Stimulated activated CD8-positive, alpha-beta memory T cell treated with anti-CD3 and anti-CD28 coated beads, Interleukin-15, amount 100 ng/mL, for 1 hour (primary cell): ENCODE measurements around the gene GBE1.
A peak's percentile ranks its signal among the peaks of the same experiment; 100 is the strongest.
"Not testable (repeated sequence)": the region's sequence is repeated elsewhere in the genome, so short reads cannot be mapped to it uniquely, and the experiment has no call there.

ENCODE experiments used
- DNase-seq: peaks from one replicate; pipeline ENCODE4 v3.0.0-alpha.2; 2020; ENCODE audit warnings: low read depth

GBE1 gene

DNA sequence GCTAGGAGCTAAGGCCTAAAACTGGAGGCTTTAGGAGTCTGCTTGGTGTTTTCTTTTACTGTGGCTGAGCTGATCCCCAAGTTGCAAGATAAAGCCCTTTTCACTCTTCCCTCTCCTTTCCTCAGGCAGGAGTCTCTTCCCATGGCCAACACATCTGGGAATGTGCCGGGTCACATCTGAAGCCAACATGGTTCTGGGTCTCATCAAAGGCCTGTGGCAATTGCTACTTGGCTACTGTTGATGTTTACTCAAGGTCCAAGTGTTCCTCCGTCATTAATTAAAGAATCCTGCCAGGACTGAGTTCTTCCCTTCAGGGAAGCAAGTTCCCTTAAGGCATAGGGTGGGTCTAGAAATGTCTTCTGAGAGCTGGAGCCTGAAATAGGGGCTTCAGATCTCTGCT, 230.2 kb downstream of the GBE1 start:
- no peak for DNase-seq

DNA sequence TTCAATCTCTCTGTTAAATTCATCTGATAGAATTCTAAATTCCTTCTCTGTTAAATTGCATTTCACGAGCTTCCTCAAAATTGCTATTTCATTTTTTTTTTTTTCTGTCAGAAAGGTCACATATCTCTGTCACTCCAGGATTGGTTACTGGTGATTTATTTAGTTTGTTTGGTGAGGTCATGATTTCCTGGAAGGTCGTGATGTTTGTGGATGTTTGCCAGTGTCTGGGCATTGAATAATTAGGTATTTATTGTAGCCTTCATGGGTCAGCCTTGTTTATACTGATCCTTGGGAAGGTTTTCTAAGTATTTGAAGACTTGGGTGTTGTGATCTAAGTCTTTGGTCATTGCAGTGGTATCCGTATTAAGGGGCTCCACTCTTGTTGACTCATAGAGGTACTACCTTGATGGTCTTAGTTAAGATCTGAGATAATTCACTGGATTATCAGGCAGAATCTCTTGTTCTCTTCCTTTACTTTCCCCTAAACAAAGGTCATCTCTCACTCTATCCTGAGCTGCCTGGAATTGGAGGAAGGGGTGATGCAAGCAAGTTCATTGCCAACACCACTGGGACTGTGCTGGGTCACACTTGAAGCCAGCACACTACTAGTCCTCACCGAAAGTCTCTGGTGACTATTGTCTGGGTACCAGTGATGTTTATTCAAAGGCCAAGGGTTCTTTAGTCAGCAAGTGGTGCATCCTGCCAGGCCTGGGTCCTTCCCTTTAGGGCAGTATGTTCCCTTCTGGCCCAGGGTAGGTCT, 231.1 kb downstream of the GBE1 start:
- no peak for DNase-seq

DNA sequence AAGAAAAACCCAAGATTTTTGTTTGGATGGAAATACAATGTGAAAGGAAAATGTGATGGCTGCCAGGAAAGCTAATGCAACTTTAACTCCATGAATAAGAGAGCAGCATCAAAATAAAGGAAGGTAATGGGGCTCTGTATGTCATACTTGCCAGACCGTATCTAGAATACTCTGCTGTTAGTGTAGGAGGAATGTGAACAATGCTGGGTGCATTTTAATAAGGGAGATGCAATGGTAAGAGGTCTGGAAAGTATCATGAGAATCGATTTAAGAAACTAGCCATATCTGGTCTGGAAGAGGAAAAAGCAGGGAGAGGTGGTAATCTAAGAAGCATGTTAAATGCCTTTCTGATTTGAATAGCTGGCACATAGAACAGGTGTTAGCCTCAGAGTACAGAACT, 239.6 kb downstream of the GBE1 start:
- no peak for DNase-seq

DNA sequence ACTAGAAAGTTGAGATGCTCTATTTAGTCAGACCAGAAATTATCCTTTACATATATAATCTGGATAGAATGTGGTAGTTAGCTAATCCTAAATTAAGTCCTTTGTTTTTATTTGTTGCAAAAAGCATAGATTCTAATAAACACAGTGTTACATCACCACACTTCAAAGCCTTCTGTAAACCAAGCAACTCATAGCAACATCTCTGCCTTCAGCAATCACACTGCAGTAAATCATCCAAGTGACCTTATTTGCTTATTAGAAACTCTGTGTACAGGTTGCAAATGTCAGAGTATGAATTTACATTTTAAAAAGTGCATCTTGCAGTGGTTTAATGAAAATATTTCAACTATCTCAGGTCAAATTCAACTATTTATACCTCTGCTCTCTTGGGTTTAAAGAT, 242.5 kb downstream of the GBE1 start:
- no peak for DNase-seq

DNA sequence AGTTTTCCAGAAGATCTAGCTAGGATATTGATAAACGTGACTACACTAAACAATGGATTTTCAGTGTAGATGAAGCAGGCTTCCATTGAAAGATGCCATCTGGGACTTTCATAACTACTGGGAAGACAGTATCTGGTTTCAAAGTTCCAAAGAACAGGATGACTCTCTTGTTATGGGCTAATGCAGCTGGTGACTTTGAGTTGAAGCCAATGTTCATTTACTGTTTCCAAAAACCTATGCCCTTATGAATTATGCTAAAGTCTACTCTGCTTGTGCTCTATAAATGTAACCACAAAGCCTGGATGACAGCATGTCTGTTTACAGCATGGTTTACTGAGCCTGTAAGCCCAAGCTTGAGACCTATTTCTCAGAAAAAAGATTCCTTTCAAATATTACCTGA, 245.4 kb downstream of the GBE1 start:
- DNase-seq = no peak

DNA sequence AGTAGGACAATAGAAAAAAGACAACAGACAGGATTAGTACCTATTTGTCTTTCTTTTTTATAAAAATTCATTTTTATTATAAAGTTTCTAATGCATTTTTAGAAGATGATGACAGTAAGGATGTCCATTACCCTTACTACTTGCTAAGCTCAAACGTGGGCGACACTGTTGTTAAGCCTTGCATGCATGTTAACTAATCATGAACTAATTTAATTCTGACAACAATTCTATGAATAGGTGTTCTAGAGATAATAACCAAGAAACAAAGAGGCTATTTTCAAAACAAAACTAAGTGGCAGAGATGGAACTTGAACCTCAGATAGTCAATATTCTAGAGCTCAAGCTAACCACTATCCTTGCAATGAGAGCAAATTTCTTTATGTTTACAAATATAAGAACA, 247.9 kb downstream of the GBE1 start:
- DNase-seq = no peak

DNA sequence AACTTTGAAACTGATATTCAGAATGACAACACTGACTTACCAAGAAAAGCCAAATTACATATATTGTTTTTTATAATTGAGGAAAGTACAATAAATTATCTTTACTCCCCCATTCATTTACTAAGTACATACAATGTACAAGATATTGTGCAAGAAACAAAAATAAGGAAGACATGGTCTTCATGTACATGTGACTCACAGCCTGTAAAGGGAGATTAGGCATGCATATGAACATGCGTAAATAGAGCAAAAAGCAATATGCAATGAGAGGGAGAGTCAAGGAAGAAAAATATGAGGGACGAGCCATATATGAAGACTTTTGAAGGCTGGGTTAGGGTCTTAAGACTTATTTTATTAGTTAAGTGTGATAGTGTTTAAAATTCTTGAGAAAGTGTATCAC, 258.4 kb downstream of the GBE1 start:
- DNase-seq = no peak

DNA sequence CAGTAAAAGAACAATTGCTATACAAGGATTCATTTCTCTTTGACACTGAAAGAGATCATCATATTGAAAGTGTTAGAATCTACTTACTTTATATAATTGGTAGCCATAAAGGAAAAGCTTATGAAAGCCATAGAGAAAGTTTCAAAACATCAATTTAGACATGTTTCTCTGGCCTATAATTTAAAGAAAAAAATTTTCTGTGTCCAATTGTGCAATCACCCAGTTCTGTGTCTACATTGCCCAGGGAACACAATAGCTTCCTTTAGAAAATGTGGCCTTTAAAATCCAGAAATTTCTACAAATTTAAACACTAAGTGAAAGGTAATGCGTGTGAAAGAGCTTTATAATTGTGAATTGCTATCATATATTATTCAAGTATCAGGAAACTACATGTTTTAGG, 259.2 kb downstream of the GBE1 start:
- DNase-seq = no peak

DNA sequence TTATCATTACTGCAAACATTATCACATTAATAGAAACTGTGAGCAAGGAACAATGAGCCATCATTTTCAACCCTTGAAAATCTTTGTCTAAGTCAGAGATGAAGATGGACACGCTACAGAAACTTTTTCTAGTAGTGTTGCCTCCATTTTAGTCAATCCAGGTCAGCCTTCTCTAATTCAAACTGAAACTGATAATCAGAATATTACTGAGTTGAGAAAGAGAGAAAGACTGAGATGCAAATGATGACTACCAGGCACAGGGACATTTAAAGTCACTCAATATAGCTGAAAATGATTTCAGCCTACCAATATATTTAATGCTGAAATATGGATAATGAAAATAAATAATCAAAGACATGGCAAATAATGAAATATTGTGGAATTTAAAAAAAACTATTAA, 261.4 kb downstream of the GBE1 start:
- no peak for DNase-seq

DNA sequence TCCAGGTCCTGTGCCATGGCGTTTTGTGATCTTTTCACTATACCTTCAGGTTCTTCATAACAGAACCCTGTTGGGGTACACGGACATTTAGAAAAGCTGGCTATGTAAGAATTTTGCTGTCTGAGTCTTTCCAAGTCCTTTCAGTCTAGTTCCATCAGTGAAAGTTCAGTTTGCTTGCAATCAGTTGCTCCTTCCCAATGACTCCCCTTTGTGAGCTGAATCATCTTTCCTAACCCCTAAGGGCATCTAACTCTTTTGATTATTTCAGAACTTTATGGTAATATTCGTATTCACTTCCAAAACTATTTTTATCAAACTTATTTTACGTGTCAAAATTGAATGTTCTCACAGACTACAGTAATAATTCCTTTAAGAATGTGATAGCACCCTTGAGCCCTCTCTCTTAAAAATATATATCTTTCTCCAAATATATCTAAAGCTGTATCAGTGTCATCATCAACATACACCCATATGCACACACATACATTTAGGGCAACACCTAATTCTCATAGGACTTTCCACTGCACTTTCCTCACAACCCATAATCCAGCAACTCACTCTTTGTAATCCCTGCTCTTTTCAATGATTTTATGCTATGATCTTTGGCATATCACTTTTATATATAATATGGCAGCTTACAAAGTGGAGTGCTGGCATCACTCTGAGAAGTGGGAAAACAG, 263.7 kb downstream of the GBE1 start:
- no peak for DNase-seq

DNA sequence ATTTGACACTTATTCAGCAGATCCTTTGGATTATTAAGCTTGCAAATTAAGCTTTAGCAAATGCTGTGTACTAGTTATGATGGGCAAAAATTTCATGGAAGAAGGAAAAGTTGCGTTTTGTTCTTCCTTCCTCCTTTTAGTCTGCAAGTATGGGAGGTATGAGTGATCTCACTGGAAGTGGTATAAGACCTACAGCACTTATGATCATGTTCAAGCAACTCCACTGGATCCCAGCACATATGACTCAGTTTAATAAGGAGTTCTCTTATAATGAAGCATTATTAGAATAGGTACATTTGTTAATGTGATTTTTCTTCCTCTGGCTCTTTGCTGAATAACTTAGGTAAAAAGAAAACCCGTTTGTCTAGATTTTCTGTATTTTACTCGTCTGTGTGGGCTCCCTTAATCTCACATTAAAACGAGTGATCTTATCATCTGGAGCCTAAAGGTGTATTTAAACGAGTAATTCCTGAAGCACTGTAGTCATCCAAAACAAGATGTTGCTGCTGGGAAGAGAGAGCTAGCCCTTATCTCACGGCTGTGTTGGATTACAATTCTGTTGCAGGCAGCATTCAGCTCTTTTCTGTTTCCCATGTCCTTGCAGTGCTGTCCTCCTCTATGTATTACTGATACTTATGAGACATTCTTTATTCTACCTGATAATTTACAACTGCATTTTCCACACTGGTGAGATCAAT, 264.9 kb downstream of the GBE1 start:
- no peak for DNase-seq

DNA sequence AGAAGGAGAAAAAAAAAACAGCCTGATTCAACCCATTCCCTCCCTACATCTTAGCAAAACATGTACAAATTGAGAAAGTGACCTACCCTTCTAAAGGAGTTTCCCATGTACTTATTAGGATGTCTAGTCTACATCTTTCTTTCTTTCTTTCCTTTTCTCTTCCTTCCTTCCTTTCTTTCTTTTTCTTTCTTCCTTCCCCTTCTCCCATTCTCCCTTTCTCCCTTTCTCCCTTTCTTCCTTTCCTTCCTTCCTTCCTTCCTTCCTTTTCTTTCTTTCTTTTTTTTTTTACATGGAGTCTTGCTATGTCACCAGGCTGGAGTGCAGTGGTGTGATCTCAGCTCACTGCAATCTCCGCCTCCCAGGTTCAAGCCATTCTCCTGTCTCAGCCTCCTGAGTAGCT, 269.0 kb downstream of the GBE1 start:
- not testable (repeated sequence) for DNase-seq

DNA sequence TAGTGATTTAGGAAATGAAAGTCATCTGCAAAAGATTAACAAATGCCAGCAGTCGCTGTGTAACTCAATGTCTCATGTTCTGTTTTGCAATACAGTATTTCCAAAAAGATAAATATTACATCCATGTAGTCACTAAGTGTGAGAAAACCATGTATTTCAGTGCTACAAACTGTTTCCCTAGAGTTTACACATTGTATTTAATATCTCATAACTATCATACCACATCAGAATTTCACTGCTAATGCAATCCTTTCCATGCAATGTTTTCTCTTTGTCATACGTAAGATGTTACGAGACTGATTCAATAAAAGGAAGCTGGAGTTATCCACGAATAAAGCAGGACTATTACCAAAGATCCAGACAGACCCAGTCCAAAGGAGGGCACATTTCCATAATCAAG, 269.4 kb downstream of the GBE1 start:
- DNase-seq = no peak

DNA sequence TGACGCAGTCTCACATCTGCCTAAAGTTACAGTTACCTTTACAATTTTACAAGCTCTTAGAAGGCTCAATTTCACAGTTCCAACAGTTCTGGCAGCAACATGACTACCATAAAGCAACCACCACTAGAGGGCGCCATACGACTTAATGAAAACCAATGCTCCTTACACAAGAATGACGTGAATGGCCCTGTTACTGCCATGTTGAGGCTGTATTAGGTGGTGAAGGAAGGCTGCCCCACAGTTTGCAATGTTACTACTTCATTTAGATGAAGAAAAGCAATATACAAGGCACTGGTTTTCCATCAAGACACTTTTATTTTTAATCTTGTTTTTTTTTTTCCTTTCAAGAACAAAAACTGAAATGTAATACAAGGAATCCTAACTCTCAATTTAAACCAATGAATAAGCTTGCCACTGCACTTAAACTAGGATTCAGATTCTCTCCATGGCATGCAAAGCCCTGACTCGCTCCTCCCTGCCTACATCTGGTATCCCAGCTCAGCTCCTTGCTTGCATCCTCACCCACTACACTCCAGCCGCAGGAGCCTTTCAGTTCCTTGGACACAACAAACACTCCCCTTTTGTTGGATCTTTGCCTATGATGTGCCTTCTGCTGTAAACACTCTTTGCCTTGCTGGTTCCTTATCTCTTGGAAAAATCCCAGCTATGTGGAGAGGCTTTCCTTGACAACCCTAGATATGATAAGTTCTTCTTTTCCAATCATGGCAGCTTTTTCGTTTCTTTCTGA, 270.7 kb downstream of the GBE1 start:
- peak; percentile 65 for DNase-seq

DNA sequence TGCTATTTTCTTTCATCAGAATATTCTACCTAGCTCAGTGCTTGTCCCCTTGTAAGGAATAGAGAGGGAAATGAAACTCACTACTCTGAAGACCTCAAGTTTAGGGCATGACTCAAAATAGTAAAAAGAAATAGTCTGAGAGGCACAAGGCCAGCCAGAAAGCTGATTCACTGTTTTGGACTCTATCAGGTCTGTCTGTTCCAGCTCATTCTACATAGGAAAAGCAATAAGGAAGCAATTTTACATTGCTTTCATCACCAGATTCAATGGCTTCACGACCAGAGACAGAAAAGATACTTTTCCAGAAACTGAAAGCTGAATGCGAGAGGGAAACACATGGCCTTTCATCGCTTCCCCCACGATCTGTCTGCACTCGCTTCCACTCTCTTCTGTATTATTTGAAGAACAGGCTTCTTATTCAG, 276.0 kb downstream of the GBE1 start:
- no peak for DNase-seq

DNA sequence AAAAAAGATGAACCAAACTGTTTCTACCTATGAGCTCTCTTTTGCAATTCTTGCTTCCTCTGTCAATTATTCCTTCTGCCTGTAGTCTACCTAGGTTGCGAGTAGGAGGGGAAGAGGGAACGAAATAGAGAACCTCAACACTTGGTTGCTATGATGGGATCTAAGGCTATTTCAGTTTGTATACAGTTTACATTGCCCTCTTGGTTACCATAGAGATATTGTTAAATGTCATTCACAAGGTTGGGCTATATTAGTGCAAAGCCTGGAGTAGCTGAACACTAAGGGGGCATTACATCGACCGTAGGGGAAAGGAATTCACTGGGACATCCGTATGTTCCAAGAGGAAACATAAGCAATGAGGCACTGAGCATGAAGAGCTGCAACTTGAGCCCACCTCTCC, 276.9 kb downstream of the GBE1 start:
- DNase-seq = no peak

DNA sequence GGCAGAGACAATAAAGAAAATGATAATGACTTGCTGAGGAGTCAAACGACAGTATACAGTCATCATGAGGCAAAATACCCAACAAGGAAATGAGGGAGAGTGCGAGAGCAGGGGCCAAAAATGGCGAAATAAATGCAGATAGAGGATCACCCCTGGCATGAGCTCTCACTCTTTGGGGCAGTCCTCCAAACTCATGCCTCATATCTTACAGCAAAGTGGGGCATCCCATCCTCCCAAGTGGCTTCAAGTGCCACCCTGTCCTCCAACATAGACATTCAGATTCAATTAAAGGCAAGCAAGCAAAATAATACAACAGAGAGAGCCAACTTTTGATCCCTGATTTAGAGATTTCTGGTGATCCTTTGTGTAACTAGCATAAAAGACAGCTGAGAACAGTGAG, 278.4 kb downstream of the GBE1 start:
- DNase-seq = no peak

DNA sequence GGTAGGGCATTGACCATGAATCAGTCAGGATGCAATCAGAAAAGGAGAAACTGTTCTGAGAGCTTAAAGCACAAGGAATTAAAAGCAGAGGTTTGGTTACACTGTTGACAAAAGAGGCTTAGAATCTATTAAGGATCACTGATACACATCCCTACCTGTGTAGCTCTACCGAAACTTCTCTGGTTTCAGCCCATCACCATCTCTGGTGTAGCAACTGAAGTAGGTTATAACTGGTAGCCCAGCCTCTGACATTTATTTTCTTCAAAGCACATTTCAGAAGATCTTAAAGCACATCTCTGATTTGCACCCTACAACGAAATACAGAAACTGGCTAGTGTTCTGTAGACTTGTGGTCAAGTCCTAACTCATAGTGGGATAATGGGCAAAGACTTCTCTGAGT, 283.7 kb downstream of the GBE1 start:
- DNase-seq = no peak

DNA sequence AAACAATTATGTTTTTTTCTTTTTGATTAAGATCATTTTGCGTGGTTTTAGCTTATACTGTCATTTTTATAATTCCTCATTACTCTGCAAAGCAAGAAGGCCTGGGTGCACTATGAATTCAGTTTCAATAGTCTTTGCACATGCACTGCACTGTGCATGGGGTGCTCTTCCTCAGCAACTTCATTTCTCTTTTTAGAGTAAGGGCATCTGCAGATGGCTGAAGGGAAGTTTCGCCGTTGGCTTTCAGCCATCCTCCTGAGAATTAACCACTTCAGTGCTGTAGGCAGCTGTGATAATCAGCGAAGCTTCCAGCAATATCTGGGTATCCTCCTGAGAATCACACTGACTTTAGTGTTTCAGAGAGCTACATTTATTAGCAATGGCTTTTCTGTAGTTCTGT, 284.8 kb downstream of the GBE1 start:
- no peak for DNase-seq

DNA sequence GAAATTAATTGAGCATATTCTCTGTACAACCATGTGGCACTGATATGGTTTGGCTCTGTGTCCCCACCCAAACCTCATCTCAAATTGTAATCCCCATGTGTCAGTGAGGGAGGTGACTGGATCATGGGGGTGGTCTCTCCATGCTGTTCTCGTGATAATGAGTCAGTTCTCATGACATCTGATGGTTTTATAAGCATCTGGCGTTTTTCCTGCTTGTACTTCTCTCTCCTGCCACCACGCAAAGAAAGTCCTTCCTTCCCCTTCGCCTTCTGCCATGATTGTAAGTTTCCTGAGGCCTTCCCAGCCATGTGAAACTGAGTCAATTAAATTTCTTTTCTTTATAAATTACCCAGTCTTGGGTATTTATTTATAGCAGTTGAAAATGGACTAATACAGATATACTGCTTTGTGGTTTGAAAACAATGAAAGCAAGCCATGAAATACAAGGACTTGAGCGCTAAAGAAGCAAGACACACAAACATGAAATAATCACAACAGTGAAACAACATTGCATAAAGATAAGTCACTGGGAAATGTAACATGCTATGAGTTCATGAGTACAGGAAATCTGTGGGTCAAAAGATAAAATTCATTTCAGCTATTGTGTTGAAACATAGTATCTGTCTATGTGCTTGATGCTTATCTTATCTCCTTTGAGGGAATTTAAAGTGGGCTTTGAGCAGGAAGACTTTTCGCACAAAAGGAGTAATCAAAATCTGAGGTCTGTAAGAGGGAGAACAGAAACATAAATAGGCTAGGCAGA, 288.7 kb downstream of the GBE1 start:
- no peak for DNase-seq

DNA sequence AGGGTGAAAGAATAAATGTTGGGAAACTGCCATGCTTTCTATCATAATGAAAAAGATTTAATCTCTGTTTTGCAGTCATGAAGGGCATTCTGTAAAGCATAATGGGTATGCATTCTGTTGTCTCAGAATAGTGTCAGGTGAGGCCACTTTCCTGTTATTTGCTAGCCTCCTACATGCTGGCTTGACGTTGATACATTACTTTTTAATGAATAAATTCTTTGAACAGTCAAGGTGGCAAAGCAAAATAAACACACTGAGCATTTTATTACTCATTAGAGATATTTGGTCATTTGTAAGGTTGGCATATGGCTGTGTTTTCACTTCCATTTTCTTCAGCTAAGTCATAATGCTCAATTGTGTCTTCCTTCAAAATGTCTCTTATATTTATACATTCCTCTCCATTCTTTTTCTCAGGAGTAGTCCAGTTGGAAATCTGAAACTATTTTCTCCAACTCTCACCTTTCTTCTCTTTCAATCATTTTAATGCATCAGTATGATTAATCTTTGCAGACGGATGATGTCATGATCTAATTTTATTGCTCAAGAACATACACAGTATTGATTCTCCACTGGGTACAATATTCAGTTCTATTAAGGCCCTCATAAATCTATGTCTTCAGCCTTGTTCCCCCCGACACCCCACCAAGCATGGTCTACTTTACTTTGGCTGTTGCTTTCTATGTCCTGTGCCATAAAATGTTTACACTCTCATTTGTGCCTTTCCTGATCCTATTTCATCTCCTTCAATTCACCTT, 290.7 kb downstream of the GBE1 start:
- no peak for DNase-seq
